Activated naive CD4-positive, alpha-beta T cell treated with anti-CD3 and anti-CD28 coated beads for 36 hours (primary cell): ENCODE results near the gene OGG1. TPM values are rescaled to one million over a fixed set of nuclear protein-coding genes. Genes with fewer than 3 reads are reported as not detected.

Experiments used
- CTCF ChIA-PET: fragments of 350-600 bp; sonication (Branson Sonifier 250); formaldehyde crosslinking; loops from one replicate; lab custom pipeline; 2021; ENCODE audit warnings: antibody characterized with exemption; lab: Charles Lee
- DNase-seq: peaks from one replicate; pipeline ENCODE4 v3.0.0-alpha.2; 2020
- H3K27ac Mint-ChIP-seq: one replicate; pipeline ENCODE4 v1.8.0; 2021; ENCODE audit warnings: mild to moderate bottlenecking, mixed read lengths
- H3K27me3 Mint-ChIP-seq: one replicate; pipeline ENCODE4 v1.8.0; 2021; ENCODE audit warnings: low read depth, mixed read lengths
- H3K36me3 Mint-ChIP-seq: one replicate; pipeline ENCODE4 v1.8.0; 2021; ENCODE audit warnings: low read depth, mixed read lengths
- H3K4me1 Mint-ChIP-seq: one replicate; pipeline ENCODE4 v1.8.0; 2021; ENCODE audit warnings: low read depth, mixed read lengths
- H3K4me3 Mint-ChIP-seq: one replicate; pipeline ENCODE4 v1.8.0; 2021; ENCODE audit warnings: mild to moderate bottlenecking, moderate library complexity, mixed read lengths
- H3K9me3 Mint-ChIP-seq: one replicate; pipeline ENCODE4 v1.8.0; 2021; ENCODE audit warnings: mixed read lengths
- intact Hi-C: fragments of 100-400 bp; cut with micrococcal nuclease; formaldehyde crosslinking; loops from one replicate; pipeline ENCODE4 v1.15.1; 2023
- total RNA-seq, 2 experiments: library from RNA; stranded (reverse); gene quantifications; one replicate each; pipeline ENCODE4 v1.2.3, GENCODE V29; 2021

Gene OGG1
- total RNA-seq, 2 experiments from 2014 or later: 26.1 to 28.5 TPM

DNA sequence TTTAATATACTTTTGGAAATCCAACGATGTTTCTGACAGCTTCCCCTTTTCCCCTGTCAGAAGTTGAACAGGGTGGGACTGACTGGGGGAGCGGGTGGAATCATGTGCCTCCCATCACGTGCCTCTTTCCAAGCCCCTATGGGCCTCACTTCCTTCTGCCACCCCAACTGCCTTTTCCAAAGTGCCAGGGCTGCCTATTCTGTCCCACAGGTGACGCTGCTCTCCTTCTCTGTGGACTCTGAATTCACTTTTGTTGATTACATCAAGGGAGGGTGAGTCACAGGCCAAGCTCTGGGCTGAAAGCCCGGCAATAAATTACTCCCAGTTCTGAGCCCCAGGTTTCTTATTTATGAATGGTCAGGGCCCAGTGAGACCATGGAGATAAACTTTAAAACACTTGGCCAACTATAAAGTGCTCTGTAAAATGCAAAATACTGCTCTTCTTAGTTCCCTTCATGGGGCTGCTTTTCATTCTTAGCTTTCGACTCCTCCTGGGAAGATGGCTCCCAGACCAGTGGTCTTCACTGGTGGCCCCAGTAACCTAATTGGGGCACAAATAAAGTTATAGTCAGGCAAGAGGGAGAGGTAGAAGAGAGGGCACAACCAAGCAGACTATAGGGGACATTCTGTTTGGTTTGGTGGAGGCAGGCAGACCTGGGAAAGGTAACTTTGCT is 33.9 kb upstream of the OGG1 start:
- peak; percentile 76 for DNase-seq
- no peaks in the 10 kb centered on the region for H3K27me3 Mint-ChIP-seq
- CTCF ChIA-PET: interaction anchor here (1.1 to 2.4 kb wide), 4 partner anchors 11 to 66 kb away, joined by 4 to 15 read pairs (median 6); partner anchors contain the start of gene MTMR14
- peaks cover 1% of the 10 kb centered on the region for H3K36me3 Mint-ChIP-seq
- no peak overlapping the region for H3K4me3 Mint-ChIP-seq
- peaks cover 15% of the 10 kb centered on the region for H3K4me1 Mint-ChIP-seq
- intact Hi-C loops: loop anchor here (1.0 to 5.0 kb wide), 2 partner anchors 215 to 401 kb away; partner anchors contain the start of gene BRK1
- H3K9me3 Mint-ChIP-seq: no peaks in the 10 kb centered on the region
- H3K27ac Mint-ChIP-seq: no peak overlapping the region

- Mint-ChIP-seq H3K4me1 (peaks cover 15% of the 10 kb centered on the region), H3K9me3 (no peaks in the 10 kb centered on the region), H3K4me3 (no peak overlapping the region), H3K27me3 (no peaks in the 10 kb centered on the region), H3K27ac (no peak overlapping the region), H3K36me3 (peaks cover 1% of the 10 kb centered on the region)
- intact Hi-C loops: loop anchor here (1.0 to 5.0 kb wide), 2 partner anchors 214 to 400 kb away; partner anchors contain the start of gene BRK1
- CTCF ChIA-PET: interaction anchor here (1.2 to 2.3 kb wide), 2 partner anchors 10 to 34 kb away, joined by 4 to 11 read pairs; no protein-coding TSS in a partner anchor
- no peak for DNase-seq
Measured at GRCh38 chr3:9716801-9717555, 32.8 kb upstream of the OGG1 start.

DNA sequence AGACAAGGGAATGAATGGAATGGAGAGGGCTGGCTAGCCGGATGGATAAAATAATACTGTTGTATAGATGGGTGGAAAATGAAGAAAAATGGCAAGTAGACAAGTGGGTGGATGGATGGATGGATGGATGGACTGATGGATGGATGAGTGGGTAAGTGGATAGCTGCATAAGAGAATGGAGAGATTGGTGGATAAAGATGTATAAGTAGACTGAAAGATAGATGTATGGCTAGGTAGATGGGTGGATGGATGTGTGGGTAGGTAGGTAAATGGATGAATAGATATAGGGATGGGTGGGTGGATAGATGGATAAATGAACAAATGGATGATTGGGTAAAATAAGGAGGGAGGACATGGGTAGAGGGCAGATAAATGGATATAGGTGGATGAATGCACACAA is 32.2 kb upstream of the OGG1 start:
- Mint-ChIP-seq H3K36me3 (peaks cover 1% of the 10 kb centered on the region), H3K4me3 (no peak overlapping the region), H3K9me3 (no peaks in the 10 kb centered on the region), H3K27ac (no peak overlapping the region), H3K27me3 (no peaks in the 10 kb centered on the region), H3K4me1 (peaks cover 15% of the 10 kb centered on the region)
- intact Hi-C loops: loop anchor here (5.0 kb wide), 1 partner anchor 400 kb away; the partner anchor contains the start of gene BRK1
- CTCF ChIA-PET: interaction anchor here (1.0 to 2.3 kb wide), 2 partner anchors 10 to 13 kb away, joined by 3 to 11 read pairs; no protein-coding TSS in a partner anchor
- no peak for DNase-seq

GRCh38 chr3:9718118-9718517 is 31.6 kb upstream of the OGG1 start:
- Mint-ChIP-seq H3K36me3 (peaks cover 1% of the 10 kb centered on the region), H3K27ac (no peak overlapping the region), H3K9me3 (no peaks in the 10 kb centered on the region), H3K4me3 (no peak overlapping the region), H3K27me3 (no peaks in the 10 kb centered on the region), H3K4me1 (peaks cover 15% of the 10 kb centered on the region)
- no peak for DNase-seq
- CTCF ChIA-PET: interaction anchor here (0.5 to 2.3 kb wide), 3 partner anchors 9 to 482 kb away, joined by 3 to 11 read pairs (median 3); no protein-coding TSS in a partner anchor
- intact Hi-C loops: loop anchor here (5.0 kb wide), 1 partner anchor 399 kb away; the partner anchor contains the start of gene BRK1

DNA sequence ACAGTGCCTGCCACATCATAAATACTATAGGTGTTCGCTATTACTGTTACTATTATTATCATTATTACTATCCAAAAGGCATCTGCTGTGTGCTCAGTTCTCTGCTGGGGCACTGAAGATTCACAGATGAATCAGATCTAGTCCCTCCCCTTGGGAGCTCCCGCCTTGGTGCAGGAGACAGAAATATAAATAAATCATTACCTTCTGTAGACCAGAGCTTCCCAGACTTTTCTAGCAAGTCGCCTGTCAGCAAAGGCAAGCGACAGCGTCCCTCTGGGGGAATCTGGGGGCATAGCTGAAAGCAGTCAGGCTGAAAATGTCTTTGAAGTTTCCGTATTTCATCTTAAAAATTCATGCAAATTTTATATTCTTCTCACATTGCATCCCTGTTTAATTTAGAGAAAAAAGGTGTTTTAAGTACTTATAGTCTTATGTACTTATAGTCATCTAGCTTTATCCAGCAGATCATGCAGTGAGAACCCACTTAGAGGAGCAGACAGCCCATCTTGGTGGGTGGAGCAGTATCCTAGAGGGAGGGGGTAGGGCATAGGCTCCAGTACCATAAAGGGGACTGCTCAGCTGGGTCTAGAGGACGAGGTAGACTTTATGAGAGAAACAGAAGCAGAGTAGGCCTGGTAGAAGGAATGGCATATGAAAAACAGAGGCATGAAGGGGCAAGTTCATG is 28.6 kb upstream of the OGG1 start:
- intact Hi-C loops: no loop called here
- no peaks in the 10 kb centered on the region for H3K27me3 Mint-ChIP-seq
- no peak for DNase-seq
- H3K27ac Mint-ChIP-seq: no peak overlapping the region
- no peak overlapping the region for H3K4me3 Mint-ChIP-seq
- H3K9me3 Mint-ChIP-seq: no peaks in the 10 kb centered on the region
- CTCF ChIA-PET: interaction anchor here (0.5 kb wide), 1 partner anchor 211 kb away, joined by 3 read pairs; no protein-coding TSS in a partner anchor
- peaks cover 12% of the 10 kb centered on the region for H3K4me1 Mint-ChIP-seq
- H3K36me3 Mint-ChIP-seq: no peaks in the 10 kb centered on the region

DNA sequence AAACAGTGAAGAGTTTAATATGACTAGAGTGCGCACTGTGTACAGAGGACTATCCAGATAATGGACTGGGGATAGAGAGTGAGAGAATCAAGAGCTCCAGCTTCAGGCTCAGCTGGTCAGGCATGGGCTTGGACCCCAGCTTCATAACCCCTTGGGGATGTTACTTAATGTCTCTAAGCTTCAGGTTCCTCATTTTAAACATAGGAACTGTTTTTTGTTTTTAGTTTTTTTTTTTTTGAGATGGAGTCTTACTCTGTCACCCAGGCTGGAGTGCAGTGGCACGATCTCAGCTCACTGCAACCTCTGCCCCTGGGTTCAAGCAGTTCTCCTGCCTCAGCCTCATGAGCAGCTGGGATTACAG is 28.1 kb upstream of the OGG1 start:
- Mint-ChIP-seq H3K4me3 (no peak overlapping the region), H3K36me3 (no peaks in the 10 kb centered on the region), H3K4me1 (peaks cover 15% of the 10 kb centered on the region), H3K27ac (no peak overlapping the region), H3K9me3 (no peaks in the 10 kb centered on the region), H3K27me3 (no peaks in the 10 kb centered on the region)
- intact Hi-C loops: no loop called here
- CTCF ChIA-PET: interaction anchor here (0.9 kb wide), 1 partner anchor 217 kb away, joined by 3 read pairs; no protein-coding TSS in a partner anchor
- no peak for DNase-seq

DNA sequence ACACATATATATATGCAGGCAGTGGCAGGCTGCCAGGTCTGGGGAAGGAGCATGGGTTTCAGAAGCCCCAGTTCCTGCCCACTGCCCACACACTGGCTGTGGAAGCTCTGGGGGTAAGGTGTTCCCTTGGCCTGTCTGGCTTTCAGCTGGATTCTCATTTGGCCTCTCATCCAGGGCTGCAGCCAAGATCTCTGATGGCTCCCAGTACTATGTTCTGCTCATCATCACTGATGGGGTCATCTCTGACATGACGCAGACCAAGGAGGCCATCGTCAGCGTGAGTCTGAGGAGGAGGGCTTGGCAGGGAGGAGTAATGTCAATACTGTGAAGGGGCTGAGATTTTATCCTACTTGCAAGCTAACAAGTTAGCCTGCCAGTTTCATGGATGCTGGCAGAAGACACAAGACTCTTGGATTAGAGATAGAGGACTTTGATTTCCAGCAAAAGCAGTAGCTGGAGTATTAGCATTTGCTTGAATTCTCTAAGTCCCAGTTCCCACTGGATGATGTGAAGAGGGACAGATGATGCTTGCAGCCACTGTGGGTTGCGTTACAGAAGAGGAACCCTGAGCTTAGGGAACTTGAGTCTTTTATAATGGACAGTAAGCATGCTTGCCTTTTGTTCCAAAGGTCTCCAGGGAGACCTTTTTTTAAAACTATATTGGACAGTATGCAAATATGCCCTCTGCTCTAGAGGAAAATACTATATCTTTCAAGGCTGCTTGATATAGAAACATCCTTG is 23.8 kb upstream of the OGG1 start:
- Mint-ChIP-seq H3K9me3 (no peaks in the 10 kb centered on the region), H3K4me3 (no peak overlapping the region), H3K4me1 (peaks cover 25% of the 10 kb centered on the region), H3K36me3 (no peaks in the 10 kb centered on the region), H3K27ac (no peak overlapping the region), H3K27me3 (no peaks in the 10 kb centered on the region)
- no peak for DNase-seq
- intact Hi-C loops: no loop called here
- CTCF ChIA-PET: interaction anchor here (0.6 to 3.1 kb wide), 8 partner anchors 11 to 263 kb away, joined by 3 to 15 read pairs (median 5); no protein-coding TSS in a partner anchor

- Mint-ChIP-seq H3K27ac (peak overlapping the region; percentile 22), H3K4me3 (peak overlapping the region; percentile 47), H3K27me3 (no peaks in the 10 kb centered on the region), H3K9me3 (no peaks in the 10 kb centered on the region), H3K4me1 (peaks cover 25% of the 10 kb centered on the region), H3K36me3 (no peaks in the 10 kb centered on the region)
- CTCF ChIA-PET: interaction anchor here (0.6 to 3.1 kb wide), 31 partner anchors 9 to 380 kb away, joined by 3 to 21 read pairs (median 4); partner anchors contain the start of gene PRRT3
- intact Hi-C loops: loop anchor here (1.0 kb wide), 4 partner anchors 22 to 374 kb away; partner anchors contain the start of genes MTMR14 and OGG1
- DNase-seq: peak; percentile 76
Measured at GRCh38 chr3:9727041-9727595, 22.6 kb upstream of the OGG1 start.

GRCh38 chr3:9727743-9728142 is 22.0 kb upstream of the OGG1 start:
- no peaks in the 10 kb centered on the region for H3K27me3 Mint-ChIP-seq
- peak overlapping the region; percentile 59 for H3K27ac Mint-ChIP-seq
- CTCF ChIA-PET: interaction anchor here (0.7 to 3.1 kb wide), 20 partner anchors 9 to 374 kb away, joined by 3 to 21 read pairs (median 4); no protein-coding TSS in a partner anchor
- intact Hi-C loops: loop anchor here (1.0 kb wide), 4 partner anchors 22 to 374 kb away; partner anchors contain the start of genes MTMR14 and OGG1
- no peaks in the 10 kb centered on the region for H3K36me3 Mint-ChIP-seq
- H3K9me3 Mint-ChIP-seq: no peaks in the 10 kb centered on the region
- peaks cover 30% of the 10 kb centered on the region for H3K4me1 Mint-ChIP-seq
- DNase-seq: no peak
- no peak overlapping the region for H3K4me3 Mint-ChIP-seq

DNA sequence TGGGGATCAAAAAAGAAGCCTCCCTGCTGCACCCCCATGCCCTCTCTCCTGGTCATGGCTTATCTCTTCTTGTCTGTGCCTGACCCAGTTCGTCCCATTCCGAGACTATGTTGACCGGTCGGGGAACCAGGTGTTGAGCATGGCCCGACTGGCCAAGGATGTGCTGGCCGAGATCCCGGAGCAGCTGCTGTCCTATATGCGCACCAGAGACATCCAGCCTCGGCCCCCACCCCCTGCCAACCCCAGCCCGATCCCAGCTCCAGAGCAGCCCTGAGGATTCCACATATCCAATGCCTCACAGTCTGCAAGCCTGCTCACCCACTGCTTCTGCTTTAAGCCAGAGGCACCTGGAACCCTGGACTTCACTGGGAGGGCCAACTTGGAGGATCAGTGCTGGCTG is 20.3 kb upstream of the OGG1 start:
- CTCF ChIA-PET: no interaction called here
- peaks cover 46% of the 10 kb centered on the region for H3K4me1 Mint-ChIP-seq

More for the DNA sequence above, 20.3 kb upstream of the OGG1 start:
- H3K9me3 Mint-ChIP-seq: no peaks in the 10 kb centered on the region
- no peak overlapping the region for H3K4me3 Mint-ChIP-seq
- H3K36me3 Mint-ChIP-seq: no peaks in the 10 kb centered on the region
- intact Hi-C loops: no loop called here
- no peaks in the 10 kb centered on the region for H3K27me3 Mint-ChIP-seq
- no peak overlapping the region for H3K27ac Mint-ChIP-seq
- DNase-seq: no peak
